ENCODE results near the gene AFDN. TPM values are rescaled to one million over a fixed set of nuclear protein-coding genes. Genes with fewer than 3 reads are reported as not detected.

The AFDN gene
- total and polyA plus RNA-seq, 2 experiments from 2014 or later, result 66.9 to 200 TPM

DNA sequence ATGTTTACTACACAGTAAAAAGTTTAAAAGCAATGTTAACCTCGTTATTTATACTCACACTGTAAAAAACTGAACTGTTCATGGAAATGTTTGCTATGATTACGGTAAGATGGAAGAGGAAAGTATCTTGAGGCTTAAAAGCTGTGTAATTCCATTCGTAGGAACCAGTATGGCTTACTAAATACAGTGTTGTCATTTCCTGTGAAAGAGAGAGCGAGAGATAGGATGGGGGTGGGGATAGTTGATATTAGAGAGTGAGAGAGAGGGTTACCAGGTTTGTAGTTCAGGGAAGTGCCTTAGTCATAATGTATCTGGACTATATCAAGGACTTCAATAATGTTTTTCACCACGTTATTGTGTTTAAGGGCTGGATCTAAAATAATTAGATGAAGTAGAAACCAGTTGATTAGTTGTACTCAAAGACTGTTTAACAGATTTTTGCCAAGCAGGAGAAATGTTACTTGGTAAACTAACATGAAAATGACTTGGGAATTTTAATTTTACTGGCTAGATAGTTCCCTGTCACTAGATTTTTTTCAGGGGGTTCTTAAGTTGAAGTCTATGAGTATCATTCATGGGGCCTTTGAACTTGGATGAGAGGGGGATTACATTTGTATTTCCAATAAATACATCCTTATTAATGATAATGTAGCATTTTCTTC, 30.4 kb downstream of the AFDN start:
- peaks cover 63% of the 10 kb centered on the region for H3K4me1 ChIP-seq (ENCODE audit: insufficient read depth)
- no peaks in the 10 kb centered on the region for H3K27me3 Mint-ChIP-seq (ENCODE audit: insufficient read depth, low read depth, poor library complexity)
- H3K4me3 Mint-ChIP-seq, result peak overlapping the region; percentile 51; the same call in 2 of the 3 replicates
- peak; percentile 58 for DNase-seq (ENCODE audit: low spot score)
- H3K4me1 Mint-ChIP-seq, result peaks cover 83% of the 10 kb centered on the region
- peaks cover 100% of the 10 kb centered on the region for H3K79me2 ChIP-seq (replicated peaks; ENCODE audit: insufficient read depth)
- H3K36me3 Mint-ChIP-seq (ENCODE audit: low read depth), result no peaks in the 10 kb centered on the region
- H3K27ac Mint-ChIP-seq, result peak overlapping the region; percentile 81
- H3F3A ChIP-seq (replicated peaks; ENCODE audit: low read depth), result no peaks in the 10 kb centered on the region
- H3K4me2 ChIP-seq, result peak overlapping the region; percentile 39
- H4K20me1 ChIP-seq (replicated peaks; ENCODE audit: insufficient read depth), result 0 out of 2 replicates have a peak, but pooled peaks cover 2% of the 10 kb centered on the region
- no peak overlapping the region; the same call in 1 of the 2 replicates for H3K4me3 ChIP-seq
- no peaks in the 10 kb centered on the region for H3K9me2 ChIP-seq (ENCODE audit: insufficient read depth)
- peak; percentile 59 for ATAC-seq
- no peaks in the 10 kb centered on the region for H3K36me3 ChIP-seq (ENCODE audit: insufficient read depth)
- no peaks in the 10 kb centered on the region for H3K27me3 ChIP-seq (ENCODE audit: insufficient read depth)
- H3K27ac ChIP-seq (ENCODE audit: low read depth), result peak overlapping the region; percentile 20; the same call in 1 of the 2 replicates
- TF ChIP-seq, protein P1, sequence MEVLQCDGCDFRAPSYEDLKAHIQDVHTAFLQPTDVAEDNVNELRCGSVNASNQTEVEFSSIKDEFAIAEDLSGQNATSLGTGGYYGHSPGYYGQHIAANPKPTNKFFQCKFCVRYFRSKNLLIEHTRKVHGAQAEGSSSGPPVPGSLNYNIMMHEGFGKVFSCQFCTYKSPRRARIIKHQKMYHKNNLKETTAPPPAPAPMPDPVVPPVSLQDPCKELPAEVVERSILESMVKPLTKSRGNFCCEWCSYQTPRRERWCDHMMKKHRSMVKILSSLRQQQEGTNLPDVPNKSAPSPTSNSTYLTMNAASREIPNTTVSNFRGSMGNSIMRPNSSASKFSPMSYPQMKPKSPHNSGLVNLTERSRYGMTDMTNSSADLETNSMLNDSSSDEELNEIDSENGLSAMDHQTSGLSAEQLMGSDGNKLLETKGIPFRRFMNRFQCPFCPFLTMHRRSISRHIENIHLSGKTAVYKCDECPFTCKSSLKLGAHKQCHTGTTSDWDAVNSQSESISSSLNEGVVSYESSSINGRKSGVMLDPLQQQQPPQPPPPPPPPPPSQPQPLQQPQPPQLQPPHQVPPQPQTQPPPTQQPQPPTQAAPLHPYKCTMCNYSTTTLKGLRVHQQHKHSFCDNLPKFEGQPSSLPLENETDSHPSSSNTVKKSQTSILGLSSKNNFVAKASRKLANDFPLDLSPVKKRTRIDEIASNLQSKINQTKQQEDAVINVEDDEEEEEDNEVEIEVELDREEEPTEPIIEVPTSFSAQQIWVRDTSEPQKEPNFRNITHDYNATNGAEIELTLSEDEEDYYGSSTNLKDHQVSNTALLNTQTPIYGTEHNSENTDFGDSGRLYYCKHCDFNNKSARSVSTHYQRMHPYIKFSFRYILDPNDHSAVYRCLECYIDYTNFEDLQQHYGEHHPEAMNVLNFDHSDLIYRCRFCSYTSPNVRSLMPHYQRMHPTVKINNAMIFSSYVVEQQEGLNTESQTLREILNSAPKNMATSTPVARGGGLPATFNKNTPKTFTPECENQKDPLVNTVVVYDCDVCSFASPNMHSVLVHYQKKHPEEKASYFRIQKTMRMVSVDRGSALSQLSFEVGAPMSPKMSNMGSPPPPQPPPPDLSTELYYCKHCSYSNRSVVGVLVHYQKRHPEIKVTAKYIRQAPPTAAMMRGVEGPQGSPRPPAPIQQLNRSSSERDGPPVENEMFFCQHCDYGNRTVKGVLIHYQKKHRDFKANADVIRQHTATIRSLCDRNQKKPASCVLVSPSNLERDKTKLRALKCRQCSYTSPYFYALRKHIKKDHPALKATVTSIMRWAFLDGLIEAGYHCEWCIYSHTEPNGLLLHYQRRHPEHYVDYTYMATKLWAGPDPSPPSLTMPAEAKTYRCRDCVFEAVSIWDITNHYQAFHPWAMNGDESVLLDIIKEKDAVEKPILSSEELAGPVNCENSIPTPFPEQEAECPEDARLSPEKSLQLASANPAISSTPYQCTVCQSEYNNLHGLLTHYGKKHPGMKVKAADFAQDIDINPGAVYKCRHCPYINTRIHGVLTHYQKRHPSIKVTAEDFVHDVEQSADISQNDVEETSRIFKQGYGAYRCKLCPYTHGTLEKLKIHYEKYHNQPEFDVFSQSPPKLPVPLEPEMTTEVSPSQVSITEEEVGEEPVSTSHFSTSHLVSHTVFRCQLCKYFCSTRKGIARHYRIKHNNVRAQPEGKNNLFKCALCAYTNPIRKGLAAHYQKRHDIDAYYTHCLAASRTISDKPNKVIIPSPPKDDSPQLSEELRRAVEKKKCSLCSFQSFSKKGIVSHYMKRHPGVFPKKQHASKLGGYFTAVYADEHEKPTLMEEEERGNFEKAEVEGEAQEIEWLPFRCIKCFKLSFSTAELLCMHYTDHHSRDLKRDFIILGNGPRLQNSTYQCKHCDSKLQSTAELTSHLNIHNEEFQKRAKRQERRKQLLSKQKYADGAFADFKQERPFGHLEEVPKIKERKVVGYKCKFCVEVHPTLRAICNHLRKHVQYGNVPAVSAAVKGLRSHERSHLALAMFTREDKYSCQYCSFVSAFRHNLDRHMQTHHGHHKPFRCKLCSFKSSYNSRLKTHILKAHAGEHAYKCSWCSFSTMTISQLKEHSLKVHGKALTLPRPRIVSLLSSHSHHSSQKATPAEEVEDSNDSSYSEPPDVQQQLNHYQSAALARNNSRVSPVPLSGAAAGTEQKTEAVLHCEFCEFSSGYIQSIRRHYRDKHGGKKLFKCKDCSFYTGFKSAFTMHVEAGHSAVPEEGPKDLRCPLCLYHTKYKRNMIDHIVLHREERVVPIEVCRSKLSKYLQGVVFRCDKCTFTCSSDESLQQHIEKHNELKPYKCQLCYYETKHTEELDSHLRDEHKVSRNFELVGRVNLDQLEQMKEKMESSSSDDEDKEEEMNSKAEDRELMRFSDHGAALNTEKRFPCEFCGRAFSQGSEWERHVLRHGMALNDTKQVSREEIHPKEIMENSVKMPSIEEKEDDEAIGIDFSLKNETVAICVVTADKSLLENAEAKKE (CRISPR knock-in tag; IDR thresholded peaks at IDR 0.05), result no peak
- TF ChIP-seq JUNB (IDR thresholded peaks at IDR 0.05; ENCODE audit: unreplicated experiment) (no peak), ZNF331 (CRISPR knock-in tag; IDR thresholded peaks at IDR 0.05; ENCODE audit: low read depth) (no peak), REST (IDR thresholded peaks at IDR 0.05; ENCODE audit: unreplicated experiment) (no peak), ZNF114 (CRISPR knock-in tag; IDR thresholded peaks at IDR 0.05) (no peak), CREB1 (CRISPR knock-in tag; IDR thresholded peaks at IDR 0.05; ENCODE audit: low read depth) (no peak), POLR2AphosphoS5 (IDR thresholded peaks at IDR 0.05; ENCODE audit: low read depth) (no peak), STAT1 (IDR thresholded peaks at IDR 0.05; ENCODE audit: unreplicated experiment) (no peak), NANOG (IDR thresholded peaks at IDR 0.05; ENCODE audit: borderline replicate concordance) (no peak), EZH2 (IDR thresholded peaks at IDR 0.05; ENCODE audit: low read depth, unreplicated experiment) (no peak), EZH2phosphoT487 (IDR thresholded peaks at IDR 0.05; ENCODE audit: unreplicated experiment) (no peak)
- TF ChIP-seq, protein P2, sequence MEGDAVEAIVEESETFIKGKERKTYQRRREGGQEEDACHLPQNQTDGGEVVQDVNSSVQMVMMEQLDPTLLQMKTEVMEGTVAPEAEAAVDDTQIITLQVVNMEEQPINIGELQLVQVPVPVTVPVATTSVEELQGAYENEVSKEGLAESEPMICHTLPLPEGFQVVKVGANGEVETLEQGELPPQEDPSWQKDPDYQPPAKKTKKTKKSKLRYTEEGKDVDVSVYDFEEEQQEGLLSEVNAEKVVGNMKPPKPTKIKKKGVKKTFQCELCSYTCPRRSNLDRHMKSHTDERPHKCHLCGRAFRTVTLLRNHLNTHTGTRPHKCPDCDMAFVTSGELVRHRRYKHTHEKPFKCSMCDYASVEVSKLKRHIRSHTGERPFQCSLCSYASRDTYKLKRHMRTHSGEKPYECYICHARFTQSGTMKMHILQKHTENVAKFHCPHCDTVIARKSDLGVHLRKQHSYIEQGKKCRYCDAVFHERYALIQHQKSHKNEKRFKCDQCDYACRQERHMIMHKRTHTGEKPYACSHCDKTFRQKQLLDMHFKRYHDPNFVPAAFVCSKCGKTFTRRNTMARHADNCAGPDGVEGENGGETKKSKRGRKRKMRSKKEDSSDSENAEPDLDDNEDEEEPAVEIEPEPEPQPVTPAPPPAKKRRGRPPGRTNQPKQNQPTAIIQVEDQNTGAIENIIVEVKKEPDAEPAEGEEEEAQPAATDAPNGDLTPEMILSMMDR (conservative IDR thresholded peaks at IDR 0.05; ENCODE audit: low read depth in 2 of 2), result no peak
- TF ChIP-seq, protein P3, sequence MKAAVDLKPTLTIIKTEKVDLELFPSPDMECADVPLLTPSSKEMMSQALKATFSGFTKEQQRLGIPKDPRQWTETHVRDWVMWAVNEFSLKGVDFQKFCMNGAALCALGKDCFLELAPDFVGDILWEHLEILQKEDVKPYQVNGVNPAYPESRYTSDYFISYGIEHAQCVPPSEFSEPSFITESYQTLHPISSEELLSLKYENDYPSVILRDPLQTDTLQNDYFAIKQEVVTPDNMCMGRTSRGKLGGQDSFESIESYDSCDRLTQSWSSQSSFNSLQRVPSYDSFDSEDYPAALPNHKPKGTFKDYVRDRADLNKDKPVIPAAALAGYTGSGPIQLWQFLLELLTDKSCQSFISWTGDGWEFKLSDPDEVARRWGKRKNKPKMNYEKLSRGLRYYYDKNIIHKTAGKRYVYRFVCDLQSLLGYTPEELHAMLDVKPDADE (IDR thresholded peaks at IDR 0.05), result no peak
- no peak overlapping the region for H2AFZ ChIP-seq
- no peaks in the 10 kb centered on the region for H3K9me3 Mint-ChIP-seq
